Stomach (tissue), 4 donors: ENCODE results near the gene STOML1.

ENCODE experiments used
- CTCF ChIP-seq, 7 experiments: fragments of 450-650 bp in 4 of 7; fragments of 200-600 bp in 3 of 7; sonication (generic) in 3 of 7; IDR thresholded peaks; one replicate each; pipeline ENCODE4 v1.5.1; 2016 to 2019; ENCODE audit warnings: antibody characterized with exemption in 7 of 7, control low read depth in 2 of 7, mild to moderate bottlenecking in 1 of 7
- EP300 ChIP-seq: sonication (generic); formaldehyde crosslinking; IDR thresholded peaks from one replicate; pipeline ENCODE4 v1.6.1; 2017; ENCODE audit warnings: antibody characterized with exemption
- POLR2A ChIP-seq, 4 donors: fragments of 450-650 bp; IDR thresholded peaks; one replicate each; pipeline ENCODE4 v1.6.1; 2016; ENCODE audit warnings: antibody characterized with exemption in 4 of 4, control low read depth in 2 of 4, mild to moderate bottlenecking in 1 of 4, moderate library complexity in 1 of 4

- no peak for TF ChIP-seq POLR2A (IDR thresholded peaks at IDR 0.05)
- no peak for TF ChIP-seq EP300
- no peak for TF ChIP-seq CTCF (IDR thresholded peaks at IDR 0.05)
Observed at GRCh38 chr15:73991260-73991659, 835 bp downstream of the STOML1 start.
